ENCODE measurements around the gene FRMPD2.

- TF ChIP-seq POLR2AphosphoS5 (IDR thresholded peaks at IDR 0.05; ENCODE audit: low read depth, low read length): no peak
- TF ChIP-seq REST (IDR thresholded peaks at IDR 0.05; ENCODE audit: insufficient read depth in 1 of 2, low read depth in 2 of 2, low read length in 2 of 2): no peak
- TF ChIP-seq TAF1 (IDR thresholded peaks at IDR 0.05; ENCODE audit: borderline replicate concordance, insufficient read depth, low read length): no peak
These were observed 28.5 kb downstream of the FRMPD2 start for GRCh38 chr10:48245977-48246376.

Measured in PFSK-1 (cell line).